K562 (cell line): ENCODE data around the gene UPF1.

Source experiments
- ARID4B ChIP-seq: sonication (generic); formaldehyde crosslinking; IDR thresholded peaks from 2 replicates; pipeline ENCODE4 v1.8.0; 2022; ENCODE audit warnings: mild to moderate bottlenecking, missing genetic modification reagents
- ATF3 ChIP-seq, 2 experiments: fragments of 450-650 bp in 1 of 2; sonication (generic) in 1 of 2; formaldehyde crosslinking in 1 of 2; IDR thresholded peaks in 1 of 2; conservative IDR thresholded peaks in 1 of 2; 2 replicates each; pipeline versions ENCODE4 v1.6.1 to v1.8.1; 2016 to 2023; ENCODE audit warnings: mild to moderate bottlenecking in 2 of 2, moderate library complexity in 2 of 2, inconsistent platforms in 1 of 2, missing genetic modification reagents in 1 of 2
- CBFB ChIP-seq: sonication (generic); formaldehyde crosslinking; IDR thresholded peaks from 2 replicates; pipeline ENCODE4 v1.4.0; 2020; ENCODE audit warnings: mild to moderate bottlenecking, missing genetic modification reagents
- CTCF ChIP-seq, 3 experiments: IDR thresholded peaks in 2 of 3; conservative IDR thresholded peaks in 1 of 3; 2 replicates each; pipeline ENCODE4 v1.5.1; 2011 to 2012; ENCODE audit warnings: low read length in 3 of 3, mild to moderate bottlenecking in 3 of 3, control low read depth in 2 of 3, improper control_type of control experiment in 1 of 3, inconsistent platforms in 1 of 3, low read depth in 1 of 3, mixed read lengths in 1 of 3, moderate library complexity in 1 of 3; ENCODE audit not compliant: insufficient read depth in 2 of 3
- DPF2 ChIP-seq: fragments of 450-650 bp; IDR thresholded peaks from 2 replicates; pipeline ENCODE4 v1.6.1; 2016
- EZH2 ChIP-seq: IDR thresholded peaks from 2 replicates; pipeline ENCODE4 v1.6.1; 2012; ENCODE audit warnings: low read depth, mild to moderate bottlenecking, inconsistent platforms, low read length, borderline replicate concordance
- GABPA ChIP-seq: fragments of 200-800 bp; sonication (Bioruptor generic); conservative IDR thresholded peaks from 2 replicates; pipeline ENCODE4 v1.6.1; 2016; ENCODE audit warnings: low read depth, missing genetic modification characterization, missing compliant biosample characterization
- HDAC6 ChIP-seq: IDR thresholded peaks from 2 replicates; pipeline ENCODE4 v1.6.1; 2012; ENCODE audit warnings: low read depth, mild to moderate bottlenecking, control low read depth, inconsistent platforms, low read length, moderate library complexity
- NFXL1 ChIP-seq: fragments of 450-650 bp; formaldehyde crosslinking; IDR thresholded peaks from 2 replicates; pipeline ENCODE4 v1.4.0; 2021; ENCODE audit warnings: mild to moderate bottlenecking
- PCBP1 ChIP-seq: fragments of 200-400 bp; formaldehyde crosslinking; IDR thresholded peaks from 2 replicates; pipeline ENCODE4 v1.6.1; 2018; ENCODE audit warnings: mild to moderate bottlenecking, low read depth, low read length; ENCODE audit not compliant: poor library complexity, severe bottlenecking
- SETDB1 ChIP-seq: IDR thresholded peaks from one replicate; pipeline ENCODE4 v1.6.1; 2012; ENCODE audit warnings: low read length, control low read depth, inconsistent platforms
- ZNF311 ChIP-seq: fragments of 250-450 bp; sonication (Bioruptor Pico); IDR thresholded peaks from 2 replicates; pipeline ENCODE4 v1.4.0; 2020; ENCODE audit warnings: mild to moderate bottlenecking, moderate library complexity
- ZNF384 ChIP-seq: IDR thresholded peaks from 2 replicates; pipeline ENCODE4 v1.6.1; 2012; ENCODE audit warnings: low read depth, low read length, improper control_type of control experiment

- TF ChIP-seq CBFB (CRISPR knock-in tag) (no peak), NFXL1 (CRISPR knock-in tag) (no peak), CTCF (IDR thresholded peaks at IDR 0.05 in 2 of 3, conservative IDR thresholded peaks at IDR 0.05 in 1 of 3; ENCODE audit: insufficient read depth in 2 of 3, low read depth in 1 of 3, low read length in 3 of 3) (no peak), HDAC6 (no peak), PCBP1 (no peak), ZNF311 (no peak), ATF3 (IDR thresholded peaks at IDR 0.05) (no peak), ATF3 (CRISPR knock-in tag; conservative IDR thresholded peaks at IDR 0.05) (no peak), DPF2 (no peak), GABPA (tag) (no peak), ZNF384 (no peak), ARID4B (CRISPR knock-in tag) (no peak), EZH2 (no peak), SETDB1 (no peak)
Observed at GRCh38 chr19:18791315-18791678, 40.5 kb upstream of the UPF1 start.
